GM12892 (cell line): ENCODE data around the gene LZTR1.
"Not testable (repeated sequence)": the region's sequence is repeated elsewhere in the genome, so short reads cannot be mapped to it uniquely, and the experiment has no call there.

ENCODE experiments used
- DNase-seq: peaks from one replicate; pipeline ENCODE4 v3.0.0; 2011; ENCODE audit not compliant: insufficient read length
- FAIRE-seq: peaks from 2 replicates; lab custom pipeline; 2011; peaks lifted over from hg19 to GRCh38; lab: Jason Lieb, UNC
- POLR2A ChIP-seq: IDR thresholded peaks from 2 replicates; pipeline ENCODE4 v1.6.1; 2011; ENCODE audit warnings: low read depth, low read length, control low read depth
- POLR2AphosphoS5 ChIP-seq: IDR thresholded peaks from 2 replicates; pipeline ENCODE4 v1.6.1; 2011; ENCODE audit warnings: low read depth, low read length, control low read depth
- TAF1 ChIP-seq: IDR thresholded peaks from 2 replicates; pipeline ENCODE4 v1.6.1; 2011; ENCODE audit warnings: low read depth, mild to moderate bottlenecking, control low read depth, low read length, borderline replicate concordance

The LZTR1 gene

GRCh38 chr22:20964090-20964798, 17.9 kb upstream of the LZTR1 start:
- FAIRE-seq, result no peak
- no peak for TF ChIP-seq POLR2AphosphoS5
- no peak for TF ChIP-seq POLR2A
- no peak for TF ChIP-seq TAF1
- DNase-seq, result no peak

GRCh38 chr22:20964799-20965103, 17.3 kb upstream of the LZTR1 start:
- FAIRE-seq, result no peak
- DNase-seq, result no peak
- TF ChIP-seq POLR2A (no peak), POLR2AphosphoS5 (no peak), TAF1 (no peak)

GRCh38 chr22:20965104-20965887, 16.8 kb upstream of the LZTR1 start:
- DNase-seq (no peak), FAIRE-seq (no peak)
- TF ChIP-seq POLR2AphosphoS5 (no peak), POLR2A (no peak), TAF1 (no peak)

DNA sequence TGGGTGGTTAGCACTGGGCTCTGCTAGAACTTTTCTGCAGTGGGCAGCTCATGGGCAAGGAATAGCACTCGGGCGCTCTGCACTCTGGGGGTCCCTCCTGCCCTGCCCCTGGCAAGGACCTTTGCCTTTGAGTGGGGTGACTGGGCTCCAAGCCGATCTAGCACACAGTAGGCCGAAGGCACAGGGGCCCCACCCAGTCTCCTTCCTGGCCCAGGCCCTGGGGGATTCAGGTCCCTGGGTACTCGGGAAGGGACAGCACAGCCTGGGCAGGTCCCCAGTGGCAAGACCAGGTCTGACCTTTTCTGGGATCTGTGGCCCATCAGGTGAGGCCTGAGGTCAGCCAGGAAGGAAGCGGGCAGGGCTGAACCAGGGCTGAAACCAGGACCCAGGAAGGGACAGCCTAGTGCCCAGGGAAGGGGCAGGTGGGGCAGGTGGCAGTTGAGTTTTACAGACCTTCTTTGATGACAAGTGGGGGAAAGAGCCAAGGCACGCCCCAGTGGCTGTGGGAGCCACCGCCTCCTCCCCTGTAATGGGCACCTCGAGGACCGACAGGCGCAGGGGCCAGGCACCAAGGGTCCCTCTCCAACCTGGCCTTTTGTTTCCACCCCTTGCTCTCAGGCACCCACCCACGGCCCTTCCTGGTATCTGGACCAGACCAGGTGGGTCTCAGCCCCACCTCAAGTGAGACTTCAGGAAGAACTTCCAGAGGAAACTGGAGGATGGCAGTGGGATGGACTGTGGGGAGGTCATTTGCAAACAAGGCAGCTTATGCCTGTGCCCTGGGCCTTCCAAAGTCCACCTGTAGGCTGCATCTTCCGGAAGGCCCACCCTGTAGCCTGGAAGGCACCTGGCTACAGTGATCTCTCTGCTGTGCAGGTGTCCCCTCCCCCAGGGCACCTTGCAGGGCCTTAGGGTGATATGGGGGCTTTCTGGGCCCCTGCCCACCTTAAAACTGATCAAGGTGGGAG, 15.9 kb upstream of the LZTR1 start:
- no peak for DNase-seq
- TF ChIP-seq POLR2AphosphoS5, result no peak
- no peak for TF ChIP-seq TAF1
- no peak for TF ChIP-seq POLR2A
- no peak for FAIRE-seq

DNA sequence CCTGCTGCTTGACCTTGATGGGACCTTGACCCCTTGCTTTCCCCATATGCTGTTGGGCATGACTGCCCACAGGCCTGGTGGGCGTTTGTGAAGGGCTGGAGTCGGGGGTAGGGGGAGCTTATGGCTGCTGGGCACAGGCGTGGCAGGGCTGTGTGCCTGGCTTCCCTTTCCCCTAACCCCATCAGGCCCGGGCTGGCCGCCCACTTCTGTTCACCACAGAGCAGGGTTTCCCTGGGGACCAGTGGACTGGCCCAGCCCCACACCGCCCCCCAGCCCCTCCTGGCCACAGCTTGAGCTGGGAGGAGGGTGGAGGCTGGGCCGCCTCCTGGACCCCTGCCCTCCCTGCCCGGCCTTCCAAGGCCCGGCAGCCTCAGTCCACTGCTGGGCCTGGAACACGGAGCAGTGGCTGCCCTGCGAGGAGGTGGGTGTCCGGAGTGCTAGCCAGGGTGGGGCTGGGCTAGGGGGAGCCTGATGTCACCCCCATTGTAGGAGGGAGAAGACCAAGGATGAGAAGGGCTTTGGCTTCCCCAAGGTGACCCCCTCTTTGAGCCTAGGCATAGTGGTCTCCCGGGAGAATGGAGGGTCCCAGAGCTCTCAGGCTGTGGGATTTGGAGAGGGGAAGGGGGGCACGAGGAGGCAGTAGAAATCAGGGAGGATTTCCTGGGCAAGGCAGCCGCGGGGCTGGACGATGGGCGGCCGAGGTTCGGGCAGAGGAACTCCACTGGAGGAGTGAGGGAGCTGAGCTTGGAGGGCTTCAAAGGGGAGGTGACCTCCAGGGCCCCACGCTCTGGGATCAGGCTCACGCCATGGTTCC, 15.0 kb upstream of the LZTR1 start, which contains the start of gene AIFM3:
Gene AIFM3, plus strand, starts transcription at position 373 of the 814 bp plus-strand sequence. CDS start 690 bp downstream, outside the sequence.
- DNase-seq (no peak), FAIRE-seq (no peak)

GRCh38 chr22:20967697-20968211, 14.3 kb upstream of the LZTR1 start:
- TF ChIP-seq POLR2A (no peak), TAF1 (no peak), POLR2AphosphoS5 (no peak)
- DNase-seq, result no peak
- FAIRE-seq, result no peak

More for the DNA sequence above, 15.0 kb upstream of the LZTR1 start, which contains the start of gene AIFM3:
- TF ChIP-seq POLR2AphosphoS5 (no peak), POLR2A (no peak), TAF1 (no peak)

GRCh38 chr22:20968281-20968977, 13.7 kb upstream of the LZTR1 start:
- DNase-seq, result no peak
- TF ChIP-seq TAF1 (no peak), POLR2AphosphoS5 (no peak), POLR2A (no peak)
- no peak for FAIRE-seq

DNA sequence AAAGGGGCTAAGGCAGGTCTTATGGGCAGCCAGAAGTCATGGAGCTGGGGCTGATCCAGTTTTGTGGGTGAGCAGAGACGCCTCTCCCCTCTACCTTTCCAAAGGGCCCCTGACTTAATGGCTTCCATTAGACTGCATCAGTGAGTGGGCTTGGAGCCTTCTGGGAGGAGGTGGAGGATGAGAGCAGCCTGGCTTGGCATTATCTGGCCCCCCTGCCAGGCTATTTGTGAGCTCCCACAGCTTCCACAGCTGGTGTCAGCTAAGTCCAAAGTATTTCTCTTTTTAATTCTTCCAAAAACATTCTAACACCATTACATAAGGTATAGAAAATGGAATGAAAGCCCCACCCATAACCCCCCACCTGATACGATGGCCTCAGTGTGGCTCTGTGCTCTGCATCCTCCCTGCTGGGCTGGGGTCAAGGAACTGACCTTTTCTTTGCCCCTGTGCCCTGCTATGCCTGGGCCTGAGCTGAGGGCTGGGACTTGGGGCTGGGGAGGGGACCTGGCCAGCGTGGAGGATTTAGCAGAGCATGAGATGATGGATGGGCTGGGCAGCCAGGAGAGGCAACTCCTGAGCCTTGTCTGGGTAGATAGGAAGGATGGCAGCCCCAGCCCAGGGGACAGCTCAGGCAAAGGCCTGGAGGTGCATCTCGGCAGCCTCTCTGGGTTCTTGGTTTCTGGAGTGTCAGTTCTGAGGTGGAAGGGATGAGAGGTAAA, 11.0 kb upstream of the LZTR1 start:
- FAIRE-seq (no peak), DNase-seq (no peak)
- no peak for TF ChIP-seq POLR2AphosphoS5
- no peak for TF ChIP-seq TAF1
- no peak for TF ChIP-seq POLR2A

- not testable (repeated sequence) for FAIRE-seq, DNase-seq
Measured at GRCh38 chr22:20972014-20972694, 9.9 kb upstream of the LZTR1 start.
